OCI-LY3 (cell line): ENCODE results near the gene CELA1.

Experiments
- EZH2phosphoT487 ChIP-seq: fragments of 200-600 bp; shearing (Covaris generic); IDR thresholded peaks from 2 replicates; pipeline ENCODE4 v1.6.1; 2018; ENCODE audit warnings: antibody characterized with exemption, mixed run types, low read depth
- TF ChIP-seq, protein P1 (sequence below): fragments of 200-600, 300-600 bp; sonication (generic); IDR thresholded peaks from 2 replicates; pipeline ENCODE4 v1.5.1; 2014; ENCODE audit warnings: antibody characterized with exemption, low read length, low read depth

DNA sequence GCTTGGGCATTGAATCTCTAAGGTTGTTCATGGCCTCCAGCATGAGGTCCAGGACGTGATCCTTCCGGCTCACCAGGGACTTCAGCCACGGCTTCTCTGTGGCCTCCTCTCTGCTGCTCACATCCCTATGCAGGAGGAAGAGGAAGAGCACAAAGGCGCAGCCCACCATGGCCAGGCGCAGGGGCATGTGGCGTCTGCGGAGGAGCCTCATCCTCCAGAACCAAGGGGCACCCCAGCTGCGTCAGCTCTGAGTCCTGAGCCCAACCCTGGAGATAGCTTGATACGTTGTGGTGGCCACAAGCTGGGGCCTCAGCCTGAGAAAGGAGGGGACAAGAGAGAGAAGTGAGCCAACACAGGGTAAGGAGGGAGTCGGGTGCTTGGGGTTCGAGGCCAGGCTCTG is 33.1 kb upstream of the CELA1 start:
- TF ChIP-seq, protein P1, sequence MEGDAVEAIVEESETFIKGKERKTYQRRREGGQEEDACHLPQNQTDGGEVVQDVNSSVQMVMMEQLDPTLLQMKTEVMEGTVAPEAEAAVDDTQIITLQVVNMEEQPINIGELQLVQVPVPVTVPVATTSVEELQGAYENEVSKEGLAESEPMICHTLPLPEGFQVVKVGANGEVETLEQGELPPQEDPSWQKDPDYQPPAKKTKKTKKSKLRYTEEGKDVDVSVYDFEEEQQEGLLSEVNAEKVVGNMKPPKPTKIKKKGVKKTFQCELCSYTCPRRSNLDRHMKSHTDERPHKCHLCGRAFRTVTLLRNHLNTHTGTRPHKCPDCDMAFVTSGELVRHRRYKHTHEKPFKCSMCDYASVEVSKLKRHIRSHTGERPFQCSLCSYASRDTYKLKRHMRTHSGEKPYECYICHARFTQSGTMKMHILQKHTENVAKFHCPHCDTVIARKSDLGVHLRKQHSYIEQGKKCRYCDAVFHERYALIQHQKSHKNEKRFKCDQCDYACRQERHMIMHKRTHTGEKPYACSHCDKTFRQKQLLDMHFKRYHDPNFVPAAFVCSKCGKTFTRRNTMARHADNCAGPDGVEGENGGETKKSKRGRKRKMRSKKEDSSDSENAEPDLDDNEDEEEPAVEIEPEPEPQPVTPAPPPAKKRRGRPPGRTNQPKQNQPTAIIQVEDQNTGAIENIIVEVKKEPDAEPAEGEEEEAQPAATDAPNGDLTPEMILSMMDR, result no peak
- no peak for TF ChIP-seq EZH2phosphoT487
